ENCODE measurements around the gene TRIM31. TPM values are rescaled to one million over a fixed set of nuclear protein-coding genes. Genes with fewer than 3 reads are reported as not detected.

The TRIM31 gene
- polyA plus RNA-seq, 2 of the 4 experiments (the other 2 are of a cell fraction), result 2.9 to 3.2 TPM

DNA sequence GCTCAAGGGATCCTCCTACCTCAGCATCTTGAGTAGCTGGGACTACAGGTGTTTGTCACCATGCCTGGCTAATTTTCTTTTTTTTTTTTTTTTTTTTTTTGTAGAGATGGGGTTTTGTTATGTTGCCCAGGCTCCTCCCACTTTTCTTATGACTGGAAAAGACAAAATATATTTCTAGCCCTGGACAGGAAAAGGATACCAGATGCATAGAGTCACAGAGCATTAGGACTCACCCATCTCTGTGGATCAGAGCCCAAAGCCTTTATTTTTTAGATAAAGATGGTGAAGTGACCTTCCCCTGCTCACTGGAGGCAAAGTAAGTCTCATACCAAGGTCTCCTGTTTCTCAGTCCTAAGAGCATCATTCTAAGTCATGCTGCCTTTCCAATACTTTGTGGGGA is 44.7 kb upstream of the TRIM31 start:
- no peak overlapping the region for H3K4me2 ChIP-seq
- ATAC-seq (no peak), DNase-seq (ENCODE audit: low read depth in 1 of 2, low spot score in 1 of 2) (no peak), FAIRE-seq (no peak)
- no peak overlapping the region for H3K4me3 ChIP-seq
- H3K27ac ChIP-seq, result no peak overlapping the region
- TF ChIP-seq RFX5 (IDR thresholded peaks at IDR 0.05), result no peak
- TF ChIP-seq JUN (IDR thresholded peaks at IDR 0.05), result no peak
- TF ChIP-seq, protein P1, sequence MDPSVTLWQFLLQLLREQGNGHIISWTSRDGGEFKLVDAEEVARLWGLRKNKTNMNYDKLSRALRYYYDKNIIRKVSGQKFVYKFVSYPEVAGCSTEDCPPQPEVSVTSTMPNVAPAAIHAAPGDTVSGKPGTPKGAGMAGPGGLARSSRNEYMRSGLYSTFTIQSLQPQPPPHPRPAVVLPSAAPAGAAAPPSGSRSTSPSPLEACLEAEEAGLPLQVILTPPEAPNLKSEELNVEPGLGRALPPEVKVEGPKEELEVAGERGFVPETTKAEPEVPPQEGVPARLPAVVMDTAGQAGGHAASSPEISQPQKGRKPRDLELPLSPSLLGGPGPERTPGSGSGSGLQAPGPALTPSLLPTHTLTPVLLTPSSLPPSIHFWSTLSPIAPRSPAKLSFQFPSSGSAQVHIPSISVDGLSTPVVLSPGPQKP (IDR thresholded peaks at IDR 0.05; ENCODE audit: low read depth, low read length), result no peak
- TF ChIP-seq, protein P2, sequence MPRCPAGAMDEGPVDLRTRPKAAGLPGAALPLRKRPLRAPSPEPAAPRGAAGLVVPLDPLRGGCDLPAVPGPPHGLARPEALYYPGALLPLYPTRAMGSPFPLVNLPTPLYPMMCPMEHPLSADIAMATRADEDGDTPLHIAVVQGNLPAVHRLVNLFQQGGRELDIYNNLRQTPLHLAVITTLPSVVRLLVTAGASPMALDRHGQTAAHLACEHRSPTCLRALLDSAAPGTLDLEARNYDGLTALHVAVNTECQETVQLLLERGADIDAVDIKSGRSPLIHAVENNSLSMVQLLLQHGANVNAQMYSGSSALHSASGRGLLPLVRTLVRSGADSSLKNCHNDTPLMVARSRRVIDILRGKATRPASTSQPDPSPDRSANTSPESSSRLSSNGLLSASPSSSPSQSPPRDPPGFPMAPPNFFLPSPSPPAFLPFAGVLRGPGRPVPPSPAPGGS (IDR thresholded peaks at IDR 0.05), result no peak
- TF ChIP-seq, protein P3, sequence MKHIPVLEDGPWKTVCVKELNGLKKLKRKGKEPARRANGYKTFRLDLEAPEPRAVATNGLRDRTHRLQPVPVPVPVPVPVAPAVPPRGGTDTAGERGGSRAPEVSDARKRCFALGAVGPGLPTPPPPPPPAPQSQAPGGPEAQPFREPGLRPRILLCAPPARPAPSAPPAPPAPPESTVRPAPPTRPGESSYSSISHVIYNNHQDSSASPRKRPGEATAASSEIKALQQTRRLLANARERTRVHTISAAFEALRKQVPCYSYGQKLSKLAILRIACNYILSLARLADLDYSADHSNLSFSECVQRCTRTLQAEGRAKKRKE (CRISPR knock-in tag; IDR thresholded peaks at IDR 0.05; ENCODE audit: low read depth), result no peak
- TF ChIP-seq PHF8 (IDR thresholded peaks at IDR 0.05; ENCODE audit: borderline replicate concordance, low read depth), result no peak
- no peak for TF ChIP-seq HOXB13 (CRISPR knock-in tag; IDR thresholded peaks at IDR 0.05; ENCODE audit: low read depth)
- TF ChIP-seq CHD2 (IDR thresholded peaks at IDR 0.05; ENCODE audit: low read length, partially characterized antibody), result no peak
- TF ChIP-seq KDM5A (IDR thresholded peaks at IDR 0.05), result no peak
- TF ChIP-seq CBX2 (IDR thresholded peaks at IDR 0.05; ENCODE audit: borderline replicate concordance, low read depth), result no peak
- TF ChIP-seq CEBPB (IDR thresholded peaks at IDR 0.05), result no peak
- TF ChIP-seq TFCP2L1 (CRISPR knock-in tag; IDR thresholded peaks at IDR 0.05), result no peak
- TF ChIP-seq KDM1A (IDR thresholded peaks at IDR 0.05; ENCODE audit: low read depth), result no peak
- TF ChIP-seq SREBF2 (IDR thresholded peaks at IDR 0.05), result no peak
- TF ChIP-seq, protein P4, sequence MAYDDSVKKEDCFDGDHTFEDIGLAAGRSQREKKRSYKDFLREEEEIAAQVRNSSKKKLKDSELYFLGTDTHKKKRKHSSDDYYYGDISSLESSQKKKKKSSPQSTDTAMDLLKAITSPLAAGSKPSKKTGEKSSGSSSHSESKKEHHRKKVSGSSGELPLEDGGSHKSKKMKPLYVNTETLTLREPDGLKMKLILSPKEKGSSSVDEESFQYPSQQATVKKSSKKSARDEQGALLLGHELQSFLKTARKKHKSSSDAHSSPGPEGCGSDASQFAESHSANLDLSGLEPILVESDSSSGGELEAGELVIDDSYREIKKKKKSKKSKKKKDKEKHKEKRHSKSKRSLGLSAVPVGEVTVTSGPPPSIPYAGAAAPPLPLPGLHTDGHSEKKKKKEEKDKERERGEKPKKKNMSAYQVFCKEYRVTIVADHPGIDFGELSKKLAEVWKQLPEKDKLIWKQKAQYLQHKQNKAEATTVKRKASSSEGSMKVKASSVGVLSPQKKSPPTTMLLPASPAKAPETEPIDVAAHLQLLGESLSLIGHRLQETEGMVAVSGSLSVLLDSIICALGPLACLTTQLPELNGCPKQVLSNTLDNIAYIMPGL (CRISPR knock-in tag; IDR thresholded peaks at IDR 0.05; ENCODE audit: borderline replicate concordance), result no peak
- peaks cover 29% of the 10 kb centered on the region for H3K4me1 ChIP-seq
- CTCF ChIA-PET, result interaction anchor here (1.5 to 1.6 kb wide), 2 partner anchors 22 to 26 kb away, joined by 4 to 5 read pairs; no protein-coding TSS in a partner anchor
- H3K9me3 ChIP-seq, result no peaks in the 10 kb centered on the region
- POLR2A ChIA-PET, result no interaction called here

DNA sequence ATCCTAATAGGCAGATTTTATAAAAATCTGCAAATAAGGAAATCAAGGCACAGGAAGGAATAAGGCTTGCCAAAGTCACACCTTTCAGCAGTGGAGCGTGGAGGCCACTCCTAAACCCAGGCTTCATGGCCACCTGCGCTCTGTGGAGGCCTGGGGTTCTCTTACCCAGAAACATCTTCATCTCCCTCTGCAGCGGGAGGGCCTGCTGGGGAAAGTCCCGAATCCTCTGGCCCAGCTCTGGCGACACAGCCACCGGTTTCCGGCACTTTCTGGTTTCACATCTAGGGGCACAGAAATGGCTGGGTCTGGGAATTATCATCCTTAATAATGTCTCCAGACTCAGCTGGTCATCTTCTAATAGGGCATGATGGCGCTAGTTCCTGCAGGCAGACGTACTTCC is 43.9 kb upstream of the TRIM31 start:
- no peak for ATAC-seq
- peak overlapping the region; percentile 21 to 75; a peak in 4 of 6 replicates for H3K27ac ChIP-seq
- ChIA-PET CTCF (interaction anchor here (1.6 kb wide), 1 partner anchor 25 kb away, joined by 5 read pairs; no protein-coding TSS in a partner anchor), POLR2A (no interaction called here)
- H3K4me2 ChIP-seq, result peak overlapping the region; percentile 80
- no peak overlapping the region for H3K4me3 ChIP-seq
- 97% methylated on average over 9 of the region's 9 CpGs for WGBS (ENCODE audit: missing lambda C conversion rate)
- TF ChIP-seq ZNF302 (CRISPR knock-in tag; IDR thresholded peaks at IDR 0.05), result no peak
- no peak for TF ChIP-seq ESRRA (IDR thresholded peaks at IDR 0.05; ENCODE audit: borderline replicate concordance, low read length)
- no peak for TF ChIP-seq ZC3H11A (IDR thresholded peaks at IDR 0.05)
- FAIRE-seq, result no peak
- peaks cover 33% of the 10 kb centered on the region for H3K4me1 ChIP-seq
- no peaks in the 10 kb centered on the region for H3K9me3 ChIP-seq
- DNase-seq (ENCODE audit: low read depth in 1 of 2, low spot score in 1 of 2), result no peak

DNA sequence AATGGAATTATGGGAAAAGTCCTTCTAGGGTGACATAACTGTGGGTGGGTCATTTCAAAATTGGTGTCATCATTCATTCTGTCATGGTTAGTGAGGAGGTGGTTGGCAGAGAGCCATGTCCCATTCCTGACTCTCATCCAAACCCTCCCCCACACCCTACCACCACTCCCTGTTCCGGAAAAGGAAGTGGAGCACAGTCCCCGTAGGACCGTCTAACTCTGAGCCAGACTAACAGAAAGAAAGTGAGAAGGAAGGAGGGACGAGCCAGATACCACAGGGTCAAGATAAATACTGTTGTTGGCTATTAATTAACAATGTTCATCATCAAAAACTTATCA is 43.3 kb upstream of the TRIM31 start:
- Histone ChIP-seq H3K4me3 (no peak overlapping the region), H3K4me2 (peak overlapping the region; percentile 80), H3K27ac (peak overlapping the region; percentile 21 to 75; a peak in 3 of 6 replicates), H3K4me1 (peaks cover 33% of the 10 kb centered on the region), H3K9me3 (no peaks in the 10 kb centered on the region)
- TF ChIP-seq RARB (CRISPR knock-in tag; IDR thresholded peaks at IDR 0.05) (no peak), ZNF302 (CRISPR knock-in tag; IDR thresholded peaks at IDR 0.05) (no peak), ZC3H11A (IDR thresholded peaks at IDR 0.05) (no peak), EP300 (IDR thresholded peaks at IDR 0.05) (no peak), HOXB5 (CRISPR knock-in tag; IDR thresholded peaks at IDR 0.05) (peak; percentile 70; the same call in 1 of the 2 replicates)
- FAIRE-seq, result no peak
- DNase-seq (ENCODE audit: low read depth in 1 of 2, low spot score in 1 of 2), result peak; percentile 25 to 71
- CTCF ChIA-PET, result interaction anchor here (1.0 to 1.5 kb wide), 2 partner anchors 25 to 53 kb away, joined by 4 to 8 read pairs; no protein-coding TSS in a partner anchor
- ATAC-seq, result peak; percentile 31 to 61; a peak in 3 of 6 replicates
- WGBS (ENCODE audit: missing lambda C conversion rate), result 8% methylated on average over 4 of the region's 4 CpGs
- POLR2A ChIA-PET, result no interaction called here
